Stimulated activated CD8-positive, alpha-beta memory T cell treated with anti-CD3 and anti-CD28 coated beads, Interleukin-4, amount 100 ng/mL, for 4 hours (primary cell): Measurements from ENCODE around the gene MINDY4B.
"Not testable (repeated sequence)": the region's sequence is repeated elsewhere in the genome, so short reads cannot be mapped to it uniquely, and the experiment has no call there.

Experiments used
- DNase-seq, 2 donors: peaks; one replicate each; pipeline ENCODE4 v3.0.0-alpha.2; 2020; ENCODE audit warnings: low read depth in 2 of 2, low spot score in 1 of 2

Gene MINDY4B

DNA sequence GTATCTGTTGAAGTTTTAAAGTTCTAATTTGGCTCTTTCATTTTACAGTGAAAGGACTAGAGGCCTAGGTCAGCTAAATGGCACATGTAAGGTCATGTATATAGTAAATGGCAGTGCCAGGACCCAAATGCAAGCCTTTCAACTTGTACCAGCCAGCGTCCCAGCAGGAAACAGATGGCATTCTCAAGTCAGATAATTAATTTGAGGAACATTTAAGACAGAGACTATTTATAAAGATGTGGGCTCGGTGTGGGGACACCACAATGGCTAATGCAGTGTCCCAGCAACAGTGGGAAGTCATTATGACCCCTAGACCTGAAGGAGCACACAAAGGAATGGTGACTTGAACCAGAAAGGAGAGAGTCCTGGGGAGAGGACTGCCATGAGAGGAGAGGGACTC, 6.1 kb downstream of the MINDY4B start:
- DNase-seq: no peak

DNA sequence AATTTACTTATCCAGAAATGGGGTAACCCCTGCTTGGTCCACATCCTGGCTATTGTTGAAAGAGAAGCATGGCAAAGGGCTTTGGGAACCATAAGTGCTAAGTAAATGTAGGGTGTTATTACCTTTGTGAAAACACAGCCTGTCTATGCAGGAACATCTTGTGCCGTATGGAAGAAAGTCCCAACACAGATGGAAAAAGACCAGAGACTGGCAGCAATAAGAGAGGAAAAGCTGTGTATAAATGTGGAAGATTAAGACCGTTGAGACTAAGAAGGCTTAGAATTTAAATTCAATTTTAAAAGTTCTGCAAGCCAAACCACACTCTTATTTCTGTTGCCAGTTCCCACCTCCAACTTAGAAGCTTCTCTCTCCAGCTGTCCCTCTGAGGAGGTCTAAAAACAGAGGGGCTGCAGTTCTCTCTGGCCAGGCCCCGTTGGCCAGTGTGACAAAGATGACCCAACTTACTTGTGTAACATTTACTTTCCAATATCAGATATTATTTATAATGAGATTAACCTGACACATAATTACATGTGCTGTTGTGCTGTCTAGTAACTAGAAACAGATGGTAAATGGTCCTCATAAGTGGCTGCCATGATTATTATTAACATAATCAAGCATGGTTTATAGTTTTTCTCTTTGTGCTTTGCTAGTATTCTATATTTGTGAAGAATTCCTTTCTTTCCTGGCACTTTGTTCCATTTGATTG, 7.0 kb downstream of the MINDY4B start:
- no peak for DNase-seq

- DNase-seq: no peak
Measured at GRCh38 chr3:150897592-150897991, 7.6 kb downstream of the MINDY4B start.

DNA sequence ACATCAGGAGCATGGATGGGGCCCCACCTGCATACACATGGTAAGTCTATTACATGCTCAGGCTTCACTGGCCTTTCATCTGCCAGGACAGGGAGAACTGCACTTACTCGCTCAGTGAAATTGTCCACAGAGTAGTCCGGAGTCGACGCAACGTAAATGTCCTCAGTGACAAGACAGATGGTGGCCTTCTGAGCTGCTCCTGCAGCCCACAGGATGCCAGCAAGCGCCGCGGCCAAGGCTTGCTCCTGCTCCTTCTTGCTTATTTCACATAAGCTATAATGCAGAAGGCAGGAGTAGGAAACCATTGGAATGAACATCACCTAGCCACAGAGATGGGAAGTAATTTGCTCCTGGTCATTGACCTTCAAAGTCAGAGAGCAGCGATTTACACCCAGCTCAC, 14.4 kb downstream of the MINDY4B start:
- DNase-seq: no peak

DNA sequence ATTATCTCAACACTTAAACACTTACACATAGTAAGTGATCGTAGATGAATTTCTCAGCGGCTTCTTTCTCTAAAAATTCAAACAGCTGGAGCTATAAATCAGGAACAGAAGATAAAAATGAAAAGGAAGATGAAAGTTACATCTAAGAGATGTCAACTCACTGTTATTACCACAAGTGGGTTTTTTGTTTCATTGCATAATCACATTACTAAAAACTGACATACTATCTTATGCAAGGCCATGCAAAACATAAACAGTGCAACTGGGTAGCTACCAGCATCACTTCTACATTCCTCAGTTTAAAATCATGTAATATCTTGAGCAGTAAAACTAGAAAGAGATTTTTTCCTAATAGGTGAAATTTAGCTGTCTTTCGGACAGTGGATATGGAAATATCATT, 14.9 kb downstream of the MINDY4B start:
- no peak for DNase-seq

DNA sequence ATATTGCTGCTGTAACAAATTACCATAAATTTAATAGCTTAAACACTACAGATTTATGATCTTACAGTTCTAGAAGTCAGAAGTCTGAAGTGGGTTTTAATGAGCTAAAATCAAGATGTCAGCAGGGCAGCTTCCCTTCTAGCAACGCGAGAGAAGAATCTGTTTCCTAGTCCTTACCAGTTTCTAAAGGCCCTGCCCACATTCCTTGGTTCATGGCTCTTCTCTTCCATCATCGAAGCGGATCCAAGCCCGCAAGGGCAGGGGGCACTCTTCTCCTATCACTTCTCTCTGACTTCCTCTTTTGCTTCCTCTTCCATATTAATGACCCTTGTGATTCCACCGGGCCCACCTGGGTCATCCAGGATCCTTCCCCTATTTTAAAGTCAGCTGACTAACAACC, 16.1 kb downstream of the MINDY4B start:
- no peak for DNase-seq

DNA sequence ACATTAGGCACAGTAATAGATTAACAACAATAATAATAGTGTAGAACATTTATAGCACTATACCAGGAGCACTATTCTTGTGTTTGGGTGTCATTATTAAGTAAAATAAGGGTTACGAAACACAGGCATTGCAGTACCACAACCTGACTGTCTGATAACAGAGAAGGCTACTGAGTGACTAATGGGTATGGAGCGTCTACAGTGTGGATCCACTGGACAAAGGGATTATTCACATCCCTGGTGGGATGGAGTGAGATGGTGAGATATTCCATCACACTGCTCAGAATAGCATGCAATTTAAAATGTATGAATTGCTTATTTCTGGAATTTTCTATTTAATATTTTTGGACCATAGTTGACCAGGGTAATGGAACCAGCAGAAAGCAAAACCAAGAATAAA, 18.2 kb downstream of the MINDY4B start:
- DNase-seq: no peak

GRCh38 chr3:150885535-150885934, 19.7 kb downstream of the MINDY4B start:
- no peak for DNase-seq

DNA sequence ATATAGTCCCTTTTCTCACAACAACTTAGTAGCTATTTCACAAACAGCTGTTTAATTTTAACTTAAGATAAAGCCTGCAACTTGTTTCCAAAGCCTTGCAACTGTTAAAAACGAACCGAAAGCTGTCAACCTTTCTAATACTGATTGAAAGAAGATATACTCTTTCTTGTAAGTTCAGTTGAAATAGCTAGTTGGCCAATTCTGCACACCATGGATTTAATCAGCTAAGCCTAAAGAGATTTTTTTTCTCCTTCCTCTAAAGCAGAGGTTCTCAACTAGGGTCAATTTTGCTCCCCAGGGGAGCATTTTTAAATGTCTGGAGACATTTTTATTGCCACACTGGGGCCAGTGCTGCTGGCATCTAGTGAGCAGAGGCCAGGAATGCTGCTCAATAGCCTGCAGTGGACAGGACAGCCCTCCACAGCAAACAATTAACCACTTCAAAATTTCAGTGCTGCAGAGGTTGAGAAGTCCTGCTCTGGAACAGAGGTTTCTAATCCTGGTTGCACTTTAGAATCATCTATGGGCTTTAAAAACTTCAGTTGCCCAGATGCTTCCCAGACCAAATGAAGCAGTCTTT, 26.2 kb downstream of the MINDY4B start:
- no peak for DNase-seq

DNA sequence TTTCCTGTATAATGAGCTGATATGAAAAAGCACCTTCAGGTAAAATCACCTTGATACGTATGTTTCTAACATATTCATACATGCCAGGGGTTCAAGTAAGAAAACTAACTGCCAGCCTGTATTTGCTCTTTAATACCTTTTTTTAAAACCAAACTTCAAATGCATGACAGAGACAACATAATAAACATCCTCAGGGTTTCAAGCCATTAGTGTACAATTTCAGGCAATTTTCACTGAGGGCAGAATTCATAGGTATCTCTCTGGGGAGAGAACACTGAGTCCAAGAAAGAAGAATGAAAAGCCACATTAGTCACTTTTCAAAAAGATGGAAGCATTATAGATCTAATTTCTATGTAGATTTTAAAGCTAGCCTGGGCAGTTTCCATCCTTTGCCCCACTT, 26.9 kb downstream of the MINDY4B start:
- DNase-seq: no peak

DNA sequence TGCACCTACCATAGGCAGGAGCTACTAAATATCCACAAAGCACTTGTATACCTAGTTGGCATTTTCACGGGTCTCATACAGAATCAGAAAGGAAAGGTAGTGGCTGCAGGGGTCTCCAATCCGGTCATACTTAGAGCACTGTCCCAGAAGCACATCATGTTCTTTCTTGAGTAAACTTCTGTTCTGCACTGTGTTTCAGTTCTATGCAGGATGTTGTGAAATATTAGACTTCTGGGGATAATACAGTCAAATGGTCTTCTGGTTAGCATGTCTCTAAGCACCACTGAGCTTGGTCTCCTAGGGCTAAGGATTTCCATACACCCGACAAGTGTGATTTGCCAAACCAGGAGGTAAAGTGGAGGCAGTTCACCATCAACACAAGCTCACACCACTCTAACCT, 27.9 kb downstream of the MINDY4B start:
- DNase-seq: no peak

GRCh38 chr3:150876611-150877265, 28.5 kb downstream of the MINDY4B start:
- no peak for DNase-seq

DNA sequence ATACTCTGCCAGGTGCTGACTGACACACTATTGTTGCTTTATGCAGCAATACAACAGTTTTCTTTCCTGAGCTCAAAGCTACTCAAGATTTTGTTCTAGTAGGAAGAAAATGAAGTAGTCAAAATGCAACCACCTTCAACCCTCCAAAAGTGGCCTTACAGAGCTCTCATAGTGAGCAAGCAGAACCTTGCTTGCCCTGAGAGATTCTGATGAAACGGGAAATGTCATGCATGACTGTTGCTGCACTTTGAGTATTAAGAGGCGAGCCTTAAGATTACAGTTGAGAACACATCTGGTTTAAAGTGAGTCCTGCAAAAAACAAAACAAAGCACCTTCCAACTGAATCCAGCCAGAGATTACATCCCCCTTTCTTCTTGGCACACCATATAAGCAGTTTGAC, 29.7 kb downstream of the MINDY4B start:
- no peak for DNase-seq

GRCh38 chr3:150874666-150875219, 30.5 kb downstream of the MINDY4B start:
- no peak for DNase-seq

GRCh38 chr3:150871192-150871591, 34.0 kb downstream of the MINDY4B start:
- no peak for DNase-seq

GRCh38 chr3:150870406-150870805, 34.8 kb downstream of the MINDY4B start:
- no peak for DNase-seq

GRCh38 chr3:150868282-150868681, 37.0 kb downstream of the MINDY4B start:
- DNase-seq: no peak

- no peak for DNase-seq
Measured at GRCh38 chr3:150867434-150867833, 37.8 kb downstream of the MINDY4B start.

GRCh38 chr3:150863921-150864320, 41.3 kb downstream of the MINDY4B start:
- not testable (repeated sequence) for DNase-seq

DNA sequence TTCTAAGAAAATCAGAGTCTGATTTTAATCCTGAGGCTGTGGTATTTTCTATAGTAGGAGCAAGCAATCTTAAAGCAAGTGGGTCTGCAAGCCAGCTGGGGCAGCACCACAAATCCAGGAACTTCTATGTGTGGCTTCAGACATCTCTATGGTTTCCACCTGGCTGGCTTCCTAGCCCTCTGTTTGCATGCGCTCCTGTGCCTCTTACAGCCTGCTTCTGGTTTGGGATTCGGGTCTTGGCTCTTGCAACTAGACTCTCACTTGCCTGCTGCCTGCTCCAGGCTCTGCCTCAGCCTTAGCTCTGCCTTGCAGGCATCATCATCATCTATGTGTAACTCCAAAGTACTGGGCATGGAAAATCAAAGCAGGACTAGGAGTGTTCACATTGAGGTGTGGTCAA, 43.4 kb downstream of the MINDY4B start:
- DNase-seq: no peak

DNA sequence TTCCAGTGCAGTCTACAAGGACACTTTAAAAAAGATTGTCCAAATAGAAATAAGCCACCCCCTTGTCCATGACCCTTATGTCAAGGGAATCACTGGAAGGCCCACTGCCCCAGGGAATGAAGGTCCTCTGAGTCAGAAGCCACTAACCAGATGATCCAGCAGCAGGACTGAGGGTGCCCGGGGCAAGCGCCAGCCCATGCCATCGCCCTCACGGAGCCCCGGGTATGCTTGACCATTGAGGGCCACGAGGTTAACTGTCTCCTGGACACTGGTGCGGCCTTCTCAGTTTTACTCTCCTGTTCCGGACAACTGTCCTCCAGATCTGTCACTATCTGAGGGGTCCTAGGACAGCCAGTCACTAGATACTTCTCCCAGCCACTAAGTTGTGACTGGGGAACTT, 47.3 kb downstream of the MINDY4B start:
- not testable (repeated sequence) for DNase-seq

DNA sequence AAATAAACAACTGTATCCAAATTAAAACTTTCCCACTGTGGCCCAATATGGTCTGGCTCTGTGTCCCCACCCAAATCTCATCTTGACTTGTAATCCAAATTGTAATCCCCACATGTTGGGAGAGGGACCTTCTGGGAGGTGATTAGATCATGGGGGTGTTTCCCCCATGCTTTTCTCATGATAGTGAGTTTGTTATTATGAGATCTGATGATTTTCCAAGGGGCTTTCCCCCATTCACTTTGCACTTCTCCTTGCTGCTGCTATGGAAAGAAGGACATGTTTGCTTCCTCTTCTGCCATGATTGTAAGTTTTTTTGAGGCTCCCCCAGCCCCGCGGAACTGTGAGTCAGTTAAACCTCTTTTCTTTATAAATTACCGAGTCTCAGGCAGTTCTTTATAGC, 55.0 kb downstream of the MINDY4B start:
- DNase-seq: no peak
